ENCODE measurements around the gene ZNF132. TPM values are rescaled to one million over a fixed set of nuclear protein-coding genes. Genes with fewer than 3 reads are reported as not detected.

Gene ZNF132
- total and polyA plus RNA-seq, 9 of the 15 experiments (the other 6 are each of a cell fraction or from before 2014, with no cell fraction given): 0.03 to 0.42 (median 0.10) TPM; not detected in 5

GRCh38 chr19:58483776-58484175 lies 43.8 kb upstream of the ZNF132 start:
- FAIRE-seq (no peak), ATAC-seq (no peak), DNase-seq (ENCODE audit: extremely low read depth in 1 of 4, low spot score in 3 of 4) (no peak)
- Histone ChIP-seq H3K4me2 (ENCODE audit: insufficient read depth, low read length) (no peak overlapping the region), H2AFZ (ENCODE audit: low read depth, low read length) (no peak overlapping the region), H3K4me1 (replicated peaks in 1 of 2; ENCODE audit: control insufficient read depth in 2 of 2, insufficient read depth in 2 of 2, low read length in 2 of 2) (peaks cover 1 to 22% of the 10 kb centered on the region in 2 experiments; a peak in 4 of 5 replicates), H3K27me3 (ENCODE audit: control insufficient read depth in 2 of 2, insufficient read depth in 2 of 2, low read length in 2 of 2) (no peaks in the 10 kb centered on the region), H3K36me3 (ENCODE audit: control insufficient read depth, insufficient read depth, low read length) (peaks cover 48% of the 10 kb centered on the region; the same call in 2 of the 3 replicates), H4K20me1 (replicated peaks; ENCODE audit: control insufficient read depth, insufficient read depth, low read length) (no peaks in the 10 kb centered on the region), H3K79me2 (ENCODE audit: control insufficient read depth, insufficient read depth, low read length) (peaks cover 8% of the 10 kb centered on the region), H3K9me3 (replicated peaks; ENCODE audit: control insufficient read depth, insufficient read depth, low read depth, low read length) (no peaks in the 10 kb centered on the region), H3K4me3 (no peak overlapping the region), H3K9me1 (ENCODE audit: control insufficient read depth, insufficient read depth, low read length) (no peaks in the 10 kb centered on the region), H3K27ac (ENCODE audit: extremely low read depth, low read depth, low read length) (no peak overlapping the region), H3K9ac (ENCODE audit: insufficient read depth in 1 of 2, low read depth in 2 of 2, low read length in 2 of 2) (no peak overlapping the region)
- no TSS peak for BruUV-seq (replicated peaks)
- TF ChIP-seq IFI16 (CRISPR knock-in tag; IDR thresholded peaks at IDR 0.05) (no peak), YBX1 (IDR thresholded peaks at IDR 0.05) (no peak), EHMT2 (IDR thresholded peaks at IDR 0.05) (no peak), ZNF280B (CRISPR knock-in tag; IDR thresholded peaks at IDR 0.05) (no peak), ZBTB2 (IDR thresholded peaks at IDR 0.05) (no peak), U2AF2 (optimal IDR thresholded peaks at IDR 0.05; ENCODE audit: low read depth, low read length) (no peak), ZNF12 (CRISPR knock-in tag; IDR thresholded peaks at IDR 0.05) (no peak), POU5F1 (IDR thresholded peaks at IDR 0.05; ENCODE audit: borderline replicate concordance, low read depth, low read length, partially characterized antibody) (no peak), DNMT1 (IDR thresholded peaks at IDR 0.05) (no peak), TBL1XR1 (IDR thresholded peaks at IDR 0.05; ENCODE audit: low read length in 2 of 2) (no peak), SETDB1 (IDR thresholded peaks at IDR 0.05; ENCODE audit: low read length) (no peak), DEAF1 (CRISPR knock-in tag; IDR thresholded peaks at IDR 0.05) (no peak), ILF3 (IDR thresholded peaks at IDR 0.05; ENCODE audit: borderline replicate concordance) (no peak), HIVEP1 (CRISPR knock-in tag; IDR thresholded peaks at IDR 0.05) (no peak), GTF2E2 (tag; IDR thresholded peaks at IDR 0.05) (no peak), BRD9 (IDR thresholded peaks at IDR 0.05; ENCODE audit: low read depth, partially characterized antibody) (no peak)
- in situ Hi-C loops (cut with MboI) (no loop called here), intact Hi-C loops (cut with micrococcal nuclease) (no loop called here)
- POLR2A ChIA-PET: no interaction called here
- CTCF ChIA-PET (ENCODE audit: low intra/inter-chr PET ratio): no interaction called here
- WGBS (ENCODE audit: insufficient coverage, low coverage, missing lambda C conversion rate): 96% methylated on average over 2 of the region's 2 CpGs

Data from K562 (cell line).